GM20431 (cell line): Measurements from ENCODE around the gene SENP3.

Source experiments
- in situ Hi-C: fragments of 300-500 bp; cut with MseI, MboI; formaldehyde crosslinking; loops from one replicate; pipeline ENCODE4 v1.15.0; 2020; ENCODE audit warnings: low sequenced_read_pairs; ENCODE audit not compliant: unreplicated experiment

Gene SENP3

GRCh38 chr17:7561589-7562207 is at the start of gene SENP3:
TSS of gene SENP3 (plus strand) at chr17:7561919. CDS start at chr17:7563077, 1,158 bp downstream.
- in situ Hi-C loops = loop anchor here (10.0 kb wide), 1 partner anchor 47 kb away; no protein-coding TSS in a partner anchor

GRCh38 chr17:7512105-7512504 is 49.6 kb upstream of the SENP3 start:
- in situ Hi-C loops = loop anchor here (10.0 kb wide), 1 partner anchor 53 kb away; the partner anchor contains the start of gene SENP3

GRCh38 chr17:7512824-7513540 is 48.7 kb upstream of the SENP3 start:
- in situ Hi-C loops = loop anchor here (10.0 kb wide), 1 partner anchor 52 kb away; the partner anchor contains the start of gene SENP3

GRCh38 chr17:7513850-7514419 is 47.8 kb upstream of the SENP3 start:
- in situ Hi-C loops = loop anchor here (10.0 kb wide), 1 partner anchor 51 kb away; the partner anchor contains the start of gene SENP3

GRCh38 chr17:7515911-7516610 is 45.7 kb upstream of the SENP3 start:
- in situ Hi-C loops = loop anchor here (10.0 kb wide), 1 partner anchor 49 kb away; the partner anchor contains the start of gene SENP3

- in situ Hi-C loops = no loop called here
Observed at GRCh38 chr17:7523033-7523432, 38.7 kb upstream of the SENP3 start.

- in situ Hi-C loops = no loop called here
Observed at GRCh38 chr17:7528842-7529241, 32.9 kb upstream of the SENP3 start.

- in situ Hi-C loops = no loop called here
Observed at GRCh38 chr17:7530023-7530900, 31.5 kb upstream of the SENP3 start.

- in situ Hi-C loops = no loop called here
Observed at GRCh38 chr17:7538050-7538449, 23.7 kb upstream of the SENP3 start.

GRCh38 chr17:7538891-7539545 is 22.7 kb upstream of the SENP3 start:
- in situ Hi-C loops = no loop called here

- in situ Hi-C loops = no loop called here
Observed at GRCh38 chr17:7541074-7541621, 20.6 kb upstream of the SENP3 start.

- in situ Hi-C loops = no loop called here
Observed at GRCh38 chr17:7544911-7545310, 16.8 kb upstream of the SENP3 start.

GRCh38 chr17:7548585-7549400 is 12.9 kb upstream of the SENP3 start, which contains the start of gene TNFSF12:
TSS of gene TNFSF12 (plus strand) at chr17:7549058. CDS start at chr17:7549154, 96 bp downstream.
- in situ Hi-C loops = no loop called here

- in situ Hi-C loops = no loop called here
Observed at GRCh38 chr17:7549401-7550055, 12.2 kb upstream of the SENP3 start.

GRCh38 chr17:7550344-7550743 is 11.4 kb upstream of the SENP3 start:
- in situ Hi-C loops = no loop called here

- in situ Hi-C loops = no loop called here
Observed at GRCh38 chr17:7551396-7551795, 10.3 kb upstream of the SENP3 start.

- in situ Hi-C loops = no loop called here
Observed at GRCh38 chr17:7552621-7553051, 9.1 kb upstream of the SENP3 start.
